ENCODE measurements around the gene TP53BP2. TPM values are rescaled to one million over a fixed set of nuclear protein-coding genes. Genes with fewer than 3 reads are reported as not detected.
A peak's percentile ranks its signal among the peaks of the same experiment; 100 is the strongest.

TP53BP2 gene
- polyA plus RNA-seq, 1 experiment: 48.1 TPM

DNA sequence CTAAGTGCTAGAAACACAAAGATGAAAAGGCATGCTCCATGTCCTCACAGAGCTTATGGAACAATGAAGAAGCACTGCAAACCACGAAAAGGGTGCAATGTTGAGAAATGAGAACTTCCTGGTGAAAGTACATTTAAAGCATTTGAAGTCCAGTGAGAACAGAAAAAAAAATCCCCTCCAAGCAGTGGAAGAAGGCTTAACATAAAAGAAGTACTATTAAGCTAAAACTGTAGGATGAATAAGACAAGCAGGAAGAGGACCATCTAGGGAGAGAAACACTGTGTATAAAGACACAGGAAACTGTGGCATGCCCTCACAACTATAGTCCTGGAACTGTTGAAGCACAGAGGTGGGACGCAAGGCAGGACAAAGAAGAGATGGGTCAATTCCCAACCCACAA is 10.0 kb downstream of the TP53BP2 start:
- Histone ChIP-seq H3K27me3 (ENCODE audit: control insufficient read depth, insufficient read depth, low read length) (no peaks in the 10 kb centered on the region), H3K4me3 (ENCODE audit: low read depth, low read length) (no peak overlapping the region), H3K9me3 (ENCODE audit: control insufficient read depth, insufficient read depth, low read length) (no peaks in the 10 kb centered on the region), H3K27ac (ENCODE audit: low read depth, low read length) (no peak overlapping the region)
- TF ChIP-seq, protein P1, sequence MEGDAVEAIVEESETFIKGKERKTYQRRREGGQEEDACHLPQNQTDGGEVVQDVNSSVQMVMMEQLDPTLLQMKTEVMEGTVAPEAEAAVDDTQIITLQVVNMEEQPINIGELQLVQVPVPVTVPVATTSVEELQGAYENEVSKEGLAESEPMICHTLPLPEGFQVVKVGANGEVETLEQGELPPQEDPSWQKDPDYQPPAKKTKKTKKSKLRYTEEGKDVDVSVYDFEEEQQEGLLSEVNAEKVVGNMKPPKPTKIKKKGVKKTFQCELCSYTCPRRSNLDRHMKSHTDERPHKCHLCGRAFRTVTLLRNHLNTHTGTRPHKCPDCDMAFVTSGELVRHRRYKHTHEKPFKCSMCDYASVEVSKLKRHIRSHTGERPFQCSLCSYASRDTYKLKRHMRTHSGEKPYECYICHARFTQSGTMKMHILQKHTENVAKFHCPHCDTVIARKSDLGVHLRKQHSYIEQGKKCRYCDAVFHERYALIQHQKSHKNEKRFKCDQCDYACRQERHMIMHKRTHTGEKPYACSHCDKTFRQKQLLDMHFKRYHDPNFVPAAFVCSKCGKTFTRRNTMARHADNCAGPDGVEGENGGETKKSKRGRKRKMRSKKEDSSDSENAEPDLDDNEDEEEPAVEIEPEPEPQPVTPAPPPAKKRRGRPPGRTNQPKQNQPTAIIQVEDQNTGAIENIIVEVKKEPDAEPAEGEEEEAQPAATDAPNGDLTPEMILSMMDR (IDR thresholded peaks at IDR 0.05; ENCODE audit: low read depth, low read length): no peak
- ChIA-PET CTCF (no interaction called here), POLR2A (no interaction called here)
- DNase-seq (ENCODE audit: low read depth, low spot score): no peak

DNA sequence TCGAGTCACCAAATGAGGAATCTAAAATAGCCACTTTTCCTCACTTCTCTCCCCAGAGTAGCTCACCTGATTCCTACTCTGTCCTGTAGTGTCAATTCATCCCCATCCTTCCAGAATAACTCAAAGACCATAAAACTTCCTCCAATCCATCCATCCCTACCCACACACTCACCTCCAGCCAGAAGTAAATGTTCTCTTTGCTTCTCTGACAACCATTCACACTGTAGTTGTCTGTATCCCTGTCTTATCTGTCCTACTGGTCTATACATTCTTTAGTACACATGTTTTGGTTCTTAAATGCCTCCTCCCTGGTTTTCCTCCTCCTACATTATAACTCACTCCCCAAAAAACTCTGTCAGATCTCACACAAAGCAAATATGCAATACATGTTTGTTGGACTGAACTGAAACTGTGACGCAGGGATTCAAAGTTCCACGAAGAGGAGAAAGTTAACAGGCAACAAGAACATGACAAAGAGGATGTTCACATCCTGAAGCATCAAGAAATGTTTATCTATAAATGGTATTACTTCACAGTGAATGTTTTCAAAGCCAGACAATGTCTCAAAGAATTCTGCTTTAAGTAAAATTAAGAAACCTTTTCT is 11.0 kb downstream of the TP53BP2 start:
- no peaks in the 10 kb centered on the region for H3K27me3 ChIP-seq (ENCODE audit: control insufficient read depth, insufficient read depth, low read length)
- TF ChIP-seq, protein P1 (IDR thresholded peaks at IDR 0.05; ENCODE audit: low read depth, low read length): no peak
- H3K27ac ChIP-seq (ENCODE audit: low read depth, low read length): peak overlapping the region; percentile 86
- POLR2A ChIA-PET: interaction anchor here (1.1 to 1.2 kb wide), 2 partner anchors 9 to 15 kb away, joined by 3 to 10 read pairs; no protein-coding TSS in a partner anchor
- H3K9me3 ChIP-seq (ENCODE audit: control insufficient read depth, insufficient read depth, low read length): no peaks in the 10 kb centered on the region
- DNase-seq (ENCODE audit: low read depth, low spot score): peak; percentile 73
- H3K4me3 ChIP-seq (ENCODE audit: low read depth, low read length): peak overlapping the region; percentile 12
- CTCF ChIA-PET: no interaction called here

DNA sequence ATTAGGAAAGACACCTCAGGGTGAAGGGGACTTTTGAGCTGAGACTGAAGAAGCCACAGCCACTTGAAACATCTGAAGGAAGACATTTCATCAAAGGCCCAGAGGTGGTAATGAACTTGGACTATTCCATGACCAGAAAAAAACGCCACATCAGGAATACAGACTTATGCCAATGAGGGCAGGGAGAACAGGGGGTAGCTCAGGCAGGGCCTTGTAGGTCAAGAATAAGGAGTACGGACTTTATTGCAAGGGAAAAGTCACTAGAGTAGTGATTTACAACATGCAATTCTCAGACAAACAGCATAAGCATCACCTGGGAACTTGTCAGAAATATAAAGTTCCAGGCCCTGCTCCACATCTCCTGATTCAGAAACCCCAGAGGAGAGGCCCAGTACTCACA is 11.8 kb downstream of the TP53BP2 start:
- DNase-seq (ENCODE audit: low read depth, low spot score): no peak
- CTCF ChIA-PET: interaction anchor here (1.3 kb wide), 1 partner anchor 12 kb away, joined by 3 read pairs; no protein-coding TSS in a partner anchor
- POLR2A ChIA-PET: interaction anchor here (0.5 to 1.1 kb wide), 2 partner anchors 14 to 15 kb away, joined by 5 to 10 read pairs; no protein-coding TSS in a partner anchor

DNA sequence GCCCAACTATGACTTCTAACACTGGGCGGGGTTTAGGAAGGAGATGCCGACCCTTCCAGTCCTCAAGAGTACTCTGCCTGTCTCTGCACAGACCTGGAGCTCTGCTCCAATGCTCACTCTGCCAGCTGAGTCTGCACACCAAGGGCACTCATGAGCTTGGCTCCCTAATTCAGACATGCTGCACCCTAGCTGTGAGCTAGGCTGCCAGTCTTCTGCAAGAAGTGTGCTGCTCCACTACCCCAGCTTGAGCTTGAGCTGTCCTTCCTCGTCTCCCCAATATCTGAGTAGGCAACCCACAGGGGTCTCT is 13.2 kb downstream of the TP53BP2 start:
- POLR2A ChIA-PET: no interaction called here
- no peak for DNase-seq (ENCODE audit: low read depth, low spot score)
- TF ChIP-seq, protein P1 (IDR thresholded peaks at IDR 0.05; ENCODE audit: low read depth, low read length): no peak
- H3K4me3 ChIP-seq (ENCODE audit: low read depth, low read length): peak overlapping the region; percentile 5; the same call in 1 of the 2 replicates
- H3K9me3 ChIP-seq (ENCODE audit: control insufficient read depth, insufficient read depth, low read length): no peaks in the 10 kb centered on the region
- H3K27me3 ChIP-seq (ENCODE audit: control insufficient read depth, insufficient read depth, low read length): no peaks in the 10 kb centered on the region
- CTCF ChIA-PET: no interaction called here
- peak overlapping the region; percentile 63 for H3K27ac ChIP-seq (ENCODE audit: low read depth, low read length)

More for the DNA sequence above, 11.8 kb downstream of the TP53BP2 start:
- TF ChIP-seq, protein P1 (IDR thresholded peaks at IDR 0.05; ENCODE audit: low read depth, low read length): no peak
- no peaks in the 10 kb centered on the region for H3K27me3 ChIP-seq (ENCODE audit: control insufficient read depth, insufficient read depth, low read length)
- H3K9me3 ChIP-seq (ENCODE audit: control insufficient read depth, insufficient read depth, low read length): no peaks in the 10 kb centered on the region
- no peak overlapping the region for H3K4me3 ChIP-seq (ENCODE audit: low read depth, low read length)
- H3K27ac ChIP-seq (ENCODE audit: low read depth, low read length): no peak overlapping the region

DNA sequence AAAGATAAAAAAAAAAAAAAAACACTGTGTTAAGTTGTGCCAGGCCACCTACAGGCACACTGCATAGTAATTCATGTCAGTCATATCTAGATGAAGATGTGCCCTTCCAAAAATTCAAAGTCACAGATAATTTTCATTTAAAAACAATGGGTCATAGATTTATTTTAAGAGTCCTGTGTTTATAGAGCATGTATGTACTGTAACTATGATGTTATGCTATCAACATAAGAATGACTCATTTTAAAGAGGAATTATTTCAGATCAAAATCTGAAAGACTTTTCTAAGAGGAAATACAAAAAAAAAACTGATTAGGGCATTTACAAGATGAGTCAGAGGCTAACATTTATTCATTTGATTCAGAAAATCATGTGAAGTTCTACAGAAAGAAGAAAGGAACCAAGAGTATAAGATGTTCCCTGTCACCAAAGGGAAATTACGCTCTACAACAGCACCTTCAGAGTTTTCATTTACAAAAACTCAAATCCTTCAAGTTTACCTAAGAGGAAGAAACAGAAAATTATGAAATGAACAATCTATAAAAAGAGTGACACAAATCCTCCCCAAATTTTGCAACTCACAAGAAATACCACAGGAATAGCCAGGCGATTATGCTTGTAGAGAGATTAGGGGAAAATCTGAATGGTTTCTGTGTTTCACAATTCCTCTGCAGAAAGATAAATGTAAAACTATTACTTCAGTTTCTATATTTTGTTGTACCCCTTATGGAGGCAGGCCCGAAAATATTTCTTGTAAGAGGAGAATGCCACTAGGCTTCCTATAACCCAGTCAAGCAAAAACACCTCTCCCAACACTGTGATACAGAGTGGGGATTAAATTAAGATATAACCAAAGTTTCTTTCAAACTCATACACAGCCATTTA is 13.8 kb downstream of the TP53BP2 start:
- H3K4me3 ChIP-seq (ENCODE audit: low read depth, low read length): peak overlapping the region; percentile 5; the same call in 1 of the 2 replicates
- CTCF ChIA-PET: interaction anchor here (1.0 kb wide), 1 partner anchor 8 kb away, joined by 3 read pairs; no protein-coding TSS in a partner anchor

More for the DNA sequence above, 13.8 kb downstream of the TP53BP2 start:
- no peaks in the 10 kb centered on the region for H3K9me3 ChIP-seq (ENCODE audit: control insufficient read depth, insufficient read depth, low read length)
- peak overlapping the region; percentile 63 for H3K27ac ChIP-seq (ENCODE audit: low read depth, low read length)
- no peaks in the 10 kb centered on the region for H3K27me3 ChIP-seq (ENCODE audit: control insufficient read depth, insufficient read depth, low read length)
- TF ChIP-seq, protein P1 (IDR thresholded peaks at IDR 0.05; ENCODE audit: low read depth, low read length): no peak
- POLR2A ChIA-PET: no interaction called here
- DNase-seq (ENCODE audit: low read depth, low spot score): no peak
